Neuronal stem cell (in vitro differentiated cells): ENCODE data around the gene SOX1.

Source experiments
- DNase-seq: peaks from one replicate; pipeline ENCODE4 v3.0.0-alpha.2; 2013; ENCODE audit warnings: low spot score
- H2AFZ ChIP-seq: one replicate; pipeline ENCODE4 v1.6.1; 2013; ENCODE audit warnings: mild to moderate bottlenecking, low read length, inconsistent platforms
- H2AK5ac ChIP-seq: 2 replicates; pipeline ENCODE4 v1.6.1; 2013; ENCODE audit warnings: low read depth, mild to moderate bottlenecking, inconsistent platforms, low read length, moderate library complexity, mixed read lengths
- H2BK120ac ChIP-seq: 2 replicates; pipeline ENCODE4 v1.6.1; 2013; ENCODE audit warnings: low read depth, mild to moderate bottlenecking, inconsistent platforms, low read length, moderate library complexity, mixed read lengths
- H2BK12ac ChIP-seq: one replicate; pipeline ENCODE4 v1.6.1; 2013; ENCODE audit warnings: low read length, inconsistent platforms
- H2BK15ac ChIP-seq: 2 replicates; pipeline ENCODE4 v1.6.1; 2013; ENCODE audit warnings: mild to moderate bottlenecking, low read length, inconsistent platforms, mixed read lengths
- H2BK5ac ChIP-seq: one replicate; pipeline ENCODE4 v1.6.1; 2013; ENCODE audit warnings: inconsistent platforms, mild to moderate bottlenecking, low read length, moderate library complexity
- H3K14ac ChIP-seq: one replicate; pipeline ENCODE4 v1.6.1; 2013; ENCODE audit warnings: low read length, inconsistent platforms
- H3K18ac ChIP-seq: 2 replicates; pipeline ENCODE4 v1.6.1; 2013; ENCODE audit warnings: low read length, inconsistent platforms
- H3K23ac ChIP-seq: 2 replicates; pipeline ENCODE4 v1.6.1; 2013; ENCODE audit warnings: low read depth, mild to moderate bottlenecking, mixed read lengths, low read length, inconsistent platforms; ENCODE audit not compliant: poor library complexity
- H3K27ac ChIP-seq: replicated peaks from 3 replicates; pipeline ENCODE4 v1.5.1; 2013; ENCODE audit warnings: low read length, inconsistent platforms
- H3K27me3 ChIP-seq, 3 experiments: 2 replicates each; pipeline ENCODE4 v1.6.1; 2013; ENCODE audit warnings: low read length in 3 of 3, mild to moderate bottlenecking in 2 of 3, inconsistent platforms in 1 of 3, low read depth in 1 of 3, mixed read lengths in 1 of 3, moderate library complexity in 1 of 3; ENCODE audit not compliant: control insufficient read depth in 3 of 3, insufficient read depth in 3 of 3
- H3K36me3 ChIP-seq, 2 donors: replicated peaks in 1 of 2; 2 replicates each; pipeline ENCODE4 v1.6.1; 2013; ENCODE audit warnings: low read length in 2 of 2; ENCODE audit not compliant: control insufficient read depth in 2 of 2, insufficient read depth in 2 of 2
- H3K4ac ChIP-seq: 2 replicates; pipeline ENCODE4 v1.6.1; 2013; ENCODE audit warnings: inconsistent platforms, mild to moderate bottlenecking, low read length, moderate library complexity
- H3K4me1 ChIP-seq, 2 donors: 1 replicate in 1 of 2; 2 replicates in 1 of 2; pipeline ENCODE4 v1.6.1; 2013; ENCODE audit warnings: low read length in 2 of 2, low read depth in 1 of 2; ENCODE audit not compliant: control insufficient read depth in 2 of 2, insufficient read depth in 1 of 2
- H3K4me2 ChIP-seq: one replicate; pipeline ENCODE4 v1.6.1; 2013; ENCODE audit warnings: mild to moderate bottlenecking, low read length, inconsistent platforms; ENCODE audit not compliant: insufficient read depth, poor library complexity, severe bottlenecking
- H3K4me3 ChIP-seq, 2 donors: 2 replicates each; pipeline ENCODE4 v1.5.1; 2013; ENCODE audit warnings: low read length in 2 of 2, mild to moderate bottlenecking in 2 of 2, inconsistent platforms in 1 of 2, moderate library complexity in 1 of 2
- H3K79me1 ChIP-seq: one replicate; pipeline ENCODE4 v1.6.1; 2013; ENCODE audit warnings: low read depth, mild to moderate bottlenecking, inconsistent platforms, low read length, moderate library complexity
- H3K9ac ChIP-seq: one replicate; pipeline ENCODE4 v1.6.1; 2013; ENCODE audit warnings: mild to moderate bottlenecking, low read depth, low read length, inconsistent platforms; ENCODE audit not compliant: poor library complexity
- H3K9me3 ChIP-seq, 2 donors: replicated peaks in 1 of 2; 2 replicates each; pipeline versions ENCODE3 to v1.6.1; 2013; ENCODE audit warnings: low read length in 2 of 2, mild to moderate bottlenecking in 2 of 2, inconsistent platforms in 1 of 2, low read depth in 1 of 2, mixed read lengths in 1 of 2, moderate library complexity in 1 of 2; ENCODE audit not compliant: control insufficient read depth in 2 of 2, insufficient read depth in 1 of 2
- H4K8ac ChIP-seq: one replicate; pipeline ENCODE4 v1.6.1; 2013; ENCODE audit warnings: low read depth, mild to moderate bottlenecking, inconsistent platforms, low read length, moderate library complexity
- H4K91ac ChIP-seq: one replicate; pipeline ENCODE4 v1.6.1; 2013; ENCODE audit warnings: low read length, low read depth, mild to moderate bottlenecking, inconsistent platforms; ENCODE audit not compliant: poor library complexity
- WGBS, 2 donors: extraction: QIAGEN DNeasy Blood & Tissue Kit; methylation state at CpG; one replicate each; pipeline ENCODE4 v1.1.7; 2013; ENCODE audit warnings: missing lambda C conversion rate in 2 of 2, mixed read lengths in 1 of 2; ENCODE audit not compliant: insufficient read length in 2 of 2, insufficient replicate concordance in 1 of 2; ENCODE audit errors: extremely low coverage in 2 of 2; 5-methylcytosine and 5-hydroxymethylcytosine counted together

SOX1 gene

GRCh38 chr13:112077729-112078128 is 10.8 kb downstream of the SOX1 start:
- Histone ChIP-seq H3K27ac (no peak overlapping the region), H3K9me3 (peaks cover 0 to 4% of the 10 kb centered on the region in 2 donors), H3K14ac (no peak overlapping the region), H2BK120ac (no peak overlapping the region), H3K4me1 (peaks cover 21 to 38% of the 10 kb centered on the region in 2 donors), H3K23ac (no peak overlapping the region), H4K8ac (no peak overlapping the region), H2AK5ac (no peak overlapping the region), H3K36me3 (no peaks in the 10 kb centered on the region), H3K27me3 (peaks cover 0 to 9% (median 0%) of the 10 kb centered on the region in 3 experiments), H3K4me3 (no peak overlapping the region), H3K4ac (no peak overlapping the region), H2BK15ac (peak overlapping the region; percentile 42), H2BK12ac (peak overlapping the region; percentile 91), H4K91ac (no peak overlapping the region), H2BK5ac (peak overlapping the region; percentile 32), H3K18ac (peak overlapping the region; percentile 92), H3K9ac (no peak overlapping the region), H3K4me2 (no peak overlapping the region), H2AFZ (peak overlapping the region; percentile 22), H3K79me1 (no peaks in the 10 kb centered on the region)
- no peak for DNase-seq
- no CpG with 5 or more reads among the region's 3 CpGs for WGBS, 2 donors

GRCh38 chr13:112078216-112078615 is 11.3 kb downstream of the SOX1 start:
- Histone ChIP-seq H3K9me3 (peaks cover 0 to 4% of the 10 kb centered on the region in 2 donors), H3K4me2 (no peak overlapping the region), H2AK5ac (no peak overlapping the region), H2BK15ac (peak overlapping the region; percentile 42), H3K27me3 (peaks cover 0 to 9% (median 0%) of the 10 kb centered on the region in 3 experiments), H3K4ac (no peak overlapping the region), H2BK5ac (peak overlapping the region; percentile 32), H3K4me1 (peaks cover 21 to 38% of the 10 kb centered on the region in 2 donors), H3K4me3 (no peak overlapping the region), H3K27ac (no peak overlapping the region), H3K14ac (no peak overlapping the region), H3K23ac (no peak overlapping the region), H4K8ac (no peak overlapping the region), H3K9ac (peak overlapping the region; percentile 38), H2BK120ac (no peak overlapping the region), H2AFZ (peak overlapping the region; percentile 22), H3K36me3 (no peaks in the 10 kb centered on the region), H2BK12ac (peak overlapping the region; percentile 91), H4K91ac (no peak overlapping the region), H3K79me1 (no peaks in the 10 kb centered on the region), H3K18ac (peak overlapping the region; percentile 92)
- DNase-seq, result no peak
- no CpG with 5 or more reads among the region's 16 CpGs for WGBS, 2 donors

GRCh38 chr13:112078879-112079531 is 12.1 kb downstream of the SOX1 start:
- WGBS, 2 donors, result no CpG with 5 or more reads among the region's 4 CpGs
- Histone ChIP-seq H3K27ac (no peak overlapping the region), H3K4me1 (peaks cover 18 to 38% of the 10 kb centered on the region in 2 donors), H3K4ac (peak overlapping the region; percentile 0), H3K36me3 (no peaks in the 10 kb centered on the region), H3K14ac (peak overlapping the region; percentile 5), H2BK15ac (no peak overlapping the region), H4K91ac (peak overlapping the region; percentile 5), H3K9me3 (peaks cover 4 to 6% of the 10 kb centered on the region in 2 donors), H3K79me1 (no peaks in the 10 kb centered on the region), H2BK5ac (no peak overlapping the region), H3K9ac (peak overlapping the region; percentile 78), H2BK120ac (no peak overlapping the region), H4K8ac (no peak overlapping the region), H3K4me3 (peak overlapping the region in 1 of 2 donors; percentile 1), H2AFZ (peak overlapping the region; percentile 72), H2BK12ac (peak overlapping the region; percentile 91), H3K18ac (peak overlapping the region; percentile 25), H3K27me3 (peaks cover 0 to 9% (median 0%) of the 10 kb centered on the region in 3 experiments), H2AK5ac (no peak overlapping the region), H3K23ac (no peak overlapping the region), H3K4me2 (no peak overlapping the region)
- no peak for DNase-seq

- H2BK15ac ChIP-seq, result no peak overlapping the region
- no peak for DNase-seq
- H3K79me1 ChIP-seq, result no peaks in the 10 kb centered on the region
- peaks cover 0 to 8% (median 0%) of the 10 kb centered on the region in 3 experiments for H3K27me3 ChIP-seq
- H3K36me3 ChIP-seq, result no peaks in the 10 kb centered on the region
- no peak overlapping the region for H2AK5ac ChIP-seq
- H3K18ac ChIP-seq, result no peak overlapping the region
- no peak overlapping the region for H4K8ac ChIP-seq
- H3K4me3 ChIP-seq, result no peak overlapping the region
- peak overlapping the region; percentile 72 for H2AFZ ChIP-seq
- no peak overlapping the region for H4K91ac ChIP-seq
- no peak overlapping the region for H2BK5ac ChIP-seq
- no peak overlapping the region for H2BK12ac ChIP-seq
- no peak overlapping the region for H2BK120ac ChIP-seq
- no peak overlapping the region for H3K27ac ChIP-seq
- no peak overlapping the region for H3K9ac ChIP-seq
- H3K14ac ChIP-seq, result no peak overlapping the region
- peaks cover 6 to 11% of the 10 kb centered on the region in 2 donors for H3K9me3 ChIP-seq
- no CpG with 5 or more reads among the region's 6 CpGs for WGBS, 2 donors
- no peak overlapping the region for H3K4ac ChIP-seq
- no peak overlapping the region for H3K4me2 ChIP-seq
- H3K4me1 ChIP-seq, result peaks cover 12 to 33% of the 10 kb centered on the region in 2 donors
- H3K23ac ChIP-seq, result no peak overlapping the region
Observed at GRCh38 chr13:112079696-112080095, 12.7 kb downstream of the SOX1 start.
